ENCODE results near the gene CTSE. TPM values are rescaled to one million over a fixed set of nuclear protein-coding genes. Genes with fewer than 3 reads are reported as not detected.
"Not testable (repeated sequence)": the region's sequence is repeated elsewhere in the genome, so short reads cannot be mapped to it uniquely, and the experiment has no call there.

CTSE gene
- total RNA-seq, 4 donors from 2014 or later = 2.6 to 14.3 (median 6.7) TPM

- in situ Hi-C loops (cut with MboI; ENCODE audit: low pct_ligation_motif_present in 1 of 4, low pct_unique_long_range_greater_than_20kb in 1 of 4, low sequenced_read_pairs in 3 of 4) = no loop called here
- intact Hi-C loops (cut with DNase I; ENCODE audit: low total_unique reads) = no loop called here
- TF ChIP-seq POLR2AphosphoS5 (IDR thresholded peaks at IDR 0.05) = no peak
- TF ChIP-seq, protein P1, sequence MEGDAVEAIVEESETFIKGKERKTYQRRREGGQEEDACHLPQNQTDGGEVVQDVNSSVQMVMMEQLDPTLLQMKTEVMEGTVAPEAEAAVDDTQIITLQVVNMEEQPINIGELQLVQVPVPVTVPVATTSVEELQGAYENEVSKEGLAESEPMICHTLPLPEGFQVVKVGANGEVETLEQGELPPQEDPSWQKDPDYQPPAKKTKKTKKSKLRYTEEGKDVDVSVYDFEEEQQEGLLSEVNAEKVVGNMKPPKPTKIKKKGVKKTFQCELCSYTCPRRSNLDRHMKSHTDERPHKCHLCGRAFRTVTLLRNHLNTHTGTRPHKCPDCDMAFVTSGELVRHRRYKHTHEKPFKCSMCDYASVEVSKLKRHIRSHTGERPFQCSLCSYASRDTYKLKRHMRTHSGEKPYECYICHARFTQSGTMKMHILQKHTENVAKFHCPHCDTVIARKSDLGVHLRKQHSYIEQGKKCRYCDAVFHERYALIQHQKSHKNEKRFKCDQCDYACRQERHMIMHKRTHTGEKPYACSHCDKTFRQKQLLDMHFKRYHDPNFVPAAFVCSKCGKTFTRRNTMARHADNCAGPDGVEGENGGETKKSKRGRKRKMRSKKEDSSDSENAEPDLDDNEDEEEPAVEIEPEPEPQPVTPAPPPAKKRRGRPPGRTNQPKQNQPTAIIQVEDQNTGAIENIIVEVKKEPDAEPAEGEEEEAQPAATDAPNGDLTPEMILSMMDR (IDR thresholded peaks at IDR 0.05) = no peak
- TF ChIP-seq EP300 (IDR thresholded peaks at IDR 0.05; ENCODE audit: low read depth) = no peak
- TF ChIP-seq POLR2A (IDR thresholded peaks at IDR 0.05) = no peak
- no peaks in the 10 kb centered on the region for H3K4me1 ChIP-seq
- no peak overlapping the region for H3K27ac ChIP-seq
- H3K36me3 ChIP-seq = no peaks in the 10 kb centered on the region
- no peaks in the 10 kb centered on the region for H3K9me3 ChIP-seq
- H3K27me3 ChIP-seq = no peaks in the 10 kb centered on the region
- H3K4me3 ChIP-seq = no peak overlapping the region
- 91 to 94% methylated on average over 3 of the region's 3 CpGs for WGBS, 2 donors (ENCODE audit: low coverage in 1 of 2)
- DNase-seq = no peak
Observed at GRCh38 chr1:206060844-206061243, 37.1 kb upstream of the CTSE start.

DNA sequence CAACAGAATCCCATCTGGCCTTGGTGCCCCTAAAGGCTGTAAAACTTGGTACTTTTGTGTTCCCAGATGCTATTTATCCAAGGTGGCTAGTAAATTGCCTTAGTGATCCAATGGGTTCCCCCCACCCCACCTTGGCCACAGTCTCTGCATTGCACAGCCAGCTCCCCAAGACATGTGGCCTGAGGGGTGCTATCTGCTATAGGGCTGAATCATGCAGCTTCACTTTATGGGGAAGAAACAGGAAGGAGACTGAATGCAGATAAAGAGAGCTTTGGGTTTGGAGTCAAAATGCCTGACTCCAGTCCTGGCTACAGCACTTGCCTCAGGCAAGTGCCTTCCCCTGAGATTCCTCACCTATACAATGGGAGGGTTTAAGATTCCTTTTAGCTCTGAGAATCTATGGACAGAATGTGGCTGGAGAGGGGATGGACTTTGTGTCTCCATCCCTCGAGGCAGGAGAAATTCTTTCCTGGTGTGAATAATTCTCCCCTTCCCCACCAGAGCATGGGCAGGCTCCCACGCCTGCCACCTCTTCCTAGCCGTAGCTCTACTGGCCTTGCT is 35.7 kb upstream of the CTSE start:
- TF ChIP-seq, protein P1 (IDR thresholded peaks at IDR 0.05) = no peak
- Histone ChIP-seq H3K9me3 (no peaks in the 10 kb centered on the region), H3K36me3 (no peaks in the 10 kb centered on the region), H3K4me3 (no peak overlapping the region), H3K4me1 (no peaks in the 10 kb centered on the region), H3K27me3 (no peaks in the 10 kb centered on the region), H3K27ac (no peak overlapping the region)
- intact Hi-C loops (cut with DNase I; ENCODE audit: low total_unique reads) = no loop called here
- 81% methylated on average over 3 of the region's 3 CpGs; no CpG with 5 or more reads in 1 of the 2 donors for WGBS, 2 donors (ENCODE audit: low coverage in 1 of 2)
- DNase-seq = no peak
- in situ Hi-C loops (cut with MboI; ENCODE audit: low pct_ligation_motif_present in 1 of 4, low pct_unique_long_range_greater_than_20kb in 1 of 4, low sequenced_read_pairs in 3 of 4) = no loop called here

DNA sequence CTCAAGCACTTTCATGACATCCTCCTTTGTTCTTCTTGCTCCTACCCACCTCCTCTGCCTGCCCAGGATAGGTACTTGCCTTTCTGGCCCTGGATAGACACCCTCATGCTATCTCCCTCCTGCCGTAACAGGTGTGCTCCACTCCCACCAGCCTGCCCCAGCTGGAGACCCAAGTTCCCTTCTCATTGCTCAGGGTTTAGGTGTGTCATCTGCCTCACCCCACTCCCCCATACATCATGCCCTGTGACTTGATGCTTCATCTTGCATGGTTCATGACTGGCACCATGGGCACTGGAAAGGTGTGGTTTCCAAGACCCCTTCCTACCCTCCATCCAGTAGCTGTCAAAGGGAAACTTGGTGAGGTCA is 35.2 kb upstream of the CTSE start:
- in situ Hi-C loops (cut with MboI; ENCODE audit: low pct_ligation_motif_present in 1 of 4, low pct_unique_long_range_greater_than_20kb in 1 of 4, low sequenced_read_pairs in 3 of 4) = no loop called here
- Histone ChIP-seq H3K36me3 (no peaks in the 10 kb centered on the region), H3K27me3 (no peaks in the 10 kb centered on the region), H3K4me3 (no peak overlapping the region), H3K4me1 (no peaks in the 10 kb centered on the region), H3K9me3 (no peaks in the 10 kb centered on the region), H3K27ac (no peak overlapping the region)
- TF ChIP-seq, protein P1 (IDR thresholded peaks at IDR 0.05) = no peak
- TF ChIP-seq POLR2A (IDR thresholded peaks at IDR 0.05) (no peak), EP300 (IDR thresholded peaks at IDR 0.05; ENCODE audit: low read depth) (no peak), POLR2AphosphoS5 (IDR thresholded peaks at IDR 0.05) (no peak)
- DNase-seq = no peak
- intact Hi-C loops (cut with DNase I; ENCODE audit: low total_unique reads) = no loop called here
- 90% methylated on average over 1 of the region's 1 CpG; no CpG with 5 or more reads in 1 of the 2 donors for WGBS, 2 donors (ENCODE audit: low coverage in 1 of 2)

DNA sequence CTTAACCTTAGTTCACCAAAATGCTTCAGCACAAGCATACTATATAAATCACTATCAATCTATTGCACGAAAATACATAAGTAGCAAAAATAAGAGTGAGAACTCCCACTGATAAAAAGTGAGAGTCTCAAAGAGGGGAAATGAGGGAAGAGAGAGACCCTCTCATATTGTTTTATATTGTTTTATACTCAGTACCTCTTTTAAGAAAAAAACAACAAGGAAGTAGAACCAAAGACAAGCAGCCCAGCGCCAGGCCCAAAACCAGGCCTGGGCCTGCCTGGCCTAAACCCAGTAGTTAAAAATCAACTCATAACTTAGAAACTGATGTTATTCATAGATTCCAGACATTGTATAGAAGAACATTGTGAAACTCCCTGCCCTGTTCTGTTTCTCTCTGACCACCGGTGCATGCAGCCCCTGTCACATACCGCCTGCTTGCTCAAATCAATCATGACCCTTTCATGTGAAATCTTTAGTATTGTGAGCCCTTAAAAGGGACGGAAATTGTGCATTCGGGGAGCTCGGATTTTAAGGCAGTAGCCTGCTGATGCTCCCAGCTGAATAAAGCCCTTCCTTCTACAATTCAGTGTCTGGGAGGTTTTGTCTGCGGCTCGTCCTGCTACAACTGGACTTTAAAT is 34.7 kb upstream of the CTSE start:
- H3K9me3 ChIP-seq; in situ Hi-C loops (cut with MboI; ENCODE audit: low pct_ligation_motif_present in 1 of 4, low pct_unique_long_range_greater_than_20kb in 1 of 4, low sequenced_read_pairs in 3 of 4); H3K27ac ChIP-seq; intact Hi-C loops (cut with DNase I; ENCODE audit: low total_unique reads); H3K4me1 ChIP-seq; H3K36me3 ChIP-seq; H3K27me3 ChIP-seq; DNase-seq; H3K4me3 ChIP-seq: not testable (repeated sequence)
- 86 to 95% methylated on average over 2 to 7 of the region's 9 CpGs for WGBS, 2 donors (ENCODE audit: low coverage in 1 of 2)

GRCh38 chr1:206055639-206056323 is 32.1 kb upstream of the CTSE start:
- H3K27me3 ChIP-seq; in situ Hi-C loops (cut with MboI; ENCODE audit: low pct_ligation_motif_present in 1 of 4, low pct_unique_long_range_greater_than_20kb in 1 of 4, low sequenced_read_pairs in 3 of 4); H3K4me3 ChIP-seq; DNase-seq; H3K4me1 ChIP-seq; H3K36me3 ChIP-seq; H3K9me3 ChIP-seq; H3K27ac ChIP-seq; intact Hi-C loops (cut with DNase I; ENCODE audit: low total_unique reads): not testable (repeated sequence)
- WGBS, 2 donors (ENCODE audit: low coverage in 1 of 2) = 81% methylated on average over 5 to 8 of the region's 8 CpGs

DNA sequence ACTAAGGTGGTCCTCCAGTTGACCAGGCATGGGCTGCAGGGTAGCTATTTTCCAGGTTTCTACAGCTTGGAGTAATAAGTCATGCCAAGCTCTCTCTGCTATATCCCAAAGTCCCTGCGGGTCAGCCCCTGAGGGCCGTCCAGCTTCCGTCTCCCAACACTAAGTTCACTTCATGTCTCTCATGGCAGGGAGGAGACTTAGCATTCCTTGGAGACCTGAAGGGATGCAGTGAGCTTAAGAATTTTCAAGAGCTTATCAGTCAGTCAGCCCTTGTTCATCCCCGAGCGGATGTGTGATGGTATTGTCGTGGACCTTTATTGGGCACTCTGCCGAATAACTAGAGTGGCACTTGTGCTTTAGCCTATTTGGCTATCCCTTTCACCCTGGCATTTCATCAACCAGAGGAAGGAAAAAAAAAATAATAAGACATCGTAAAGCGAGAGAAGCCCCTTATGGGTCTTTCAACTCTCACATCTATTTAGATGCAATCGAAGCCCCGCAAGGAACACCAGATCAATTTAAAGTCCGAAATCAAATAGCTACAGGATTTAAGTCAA is 31.5 kb upstream of the CTSE start:
- H3K4me3 ChIP-seq; H3K27me3 ChIP-seq; H3K4me1 ChIP-seq; DNase-seq; in situ Hi-C loops (cut with MboI; ENCODE audit: low pct_ligation_motif_present in 1 of 4, low pct_unique_long_range_greater_than_20kb in 1 of 4, low sequenced_read_pairs in 3 of 4); H3K27ac ChIP-seq; H3K9me3 ChIP-seq; H3K36me3 ChIP-seq; intact Hi-C loops (cut with DNase I; ENCODE audit: low total_unique reads): not testable (repeated sequence)
- 82 to 95% methylated on average over 9 to 12 of the region's 12 CpGs for WGBS, 2 donors (ENCODE audit: low coverage in 1 of 2)

- H3K4me1 ChIP-seq; H3K9me3 ChIP-seq; intact Hi-C loops (cut with DNase I; ENCODE audit: low total_unique reads); DNase-seq; H3K27me3 ChIP-seq; in situ Hi-C loops (cut with MboI; ENCODE audit: low pct_ligation_motif_present in 1 of 4, low pct_unique_long_range_greater_than_20kb in 1 of 4, low sequenced_read_pairs in 3 of 4); H3K36me3 ChIP-seq; H3K4me3 ChIP-seq: not testable (repeated sequence)
- WGBS, 2 donors (ENCODE audit: low coverage in 1 of 2) = 84 to 94% methylated on average over 4 of the region's 4 CpGs
- peak overlapping the region in 1 of 4 donors; percentile 69 for H3K27ac ChIP-seq
Observed at GRCh38 chr1:206053616-206054015, 29.9 kb upstream of the CTSE start.
